ENCODE results near the gene ZNF219. TPM values are rescaled to one million over a fixed set of nuclear protein-coding genes. Genes with fewer than 3 reads are reported as not detected.

Gene ZNF219
- total and polyA plus RNA-seq, 10 of the 15 experiments (the other 5 are each of a cell fraction or from before 2014, with no cell fraction given), result 0.16 to 6.4 (median 1.9) TPM

DNA sequence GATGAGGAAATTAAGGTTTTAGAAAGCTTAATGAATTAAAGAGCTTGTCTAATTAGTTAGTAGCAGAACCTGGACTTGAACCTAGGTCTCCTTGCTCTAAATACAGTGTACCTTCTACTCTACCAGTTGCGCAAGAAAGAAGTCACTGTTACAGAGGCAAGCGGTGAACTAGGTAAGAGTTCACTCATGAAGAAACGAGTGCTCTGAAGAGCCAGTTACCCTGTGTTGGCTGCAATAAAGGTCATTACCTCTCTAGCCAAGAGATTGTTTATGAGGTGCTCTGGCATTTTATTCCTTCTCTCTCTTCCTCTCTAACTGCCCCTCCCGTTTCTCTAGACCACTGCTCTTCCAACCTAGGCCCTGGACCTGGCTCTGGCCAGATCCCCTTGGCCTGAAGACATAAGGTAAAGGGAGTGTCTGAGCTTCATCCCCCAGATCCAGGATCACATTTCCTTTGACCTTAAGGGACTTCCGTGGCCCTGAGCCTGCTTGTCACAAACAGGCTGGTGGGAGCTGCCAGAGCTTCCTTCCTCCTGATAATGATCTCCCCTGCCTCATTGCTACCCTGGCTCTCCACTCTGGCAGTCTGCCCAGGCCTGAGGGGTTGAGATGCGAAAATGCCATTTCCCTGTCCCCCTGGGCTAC, 54.4 kb downstream of the ZNF219 start:
- Histone ChIP-seq H3K79me2 (ENCODE audit: control insufficient read depth, insufficient read depth, low read length) (no peaks in the 10 kb centered on the region), H3K4me3 (no peak overlapping the region), H3K27ac (ENCODE audit: control insufficient read depth, insufficient read depth) (no peak overlapping the region), H3K4me1 (ENCODE audit: control insufficient read depth, insufficient read depth, low read length) (no peaks in the 10 kb centered on the region), H3K9ac (ENCODE audit: control insufficient read depth, insufficient read depth, low read length) (no peak overlapping the region), H3K27me3 (replicated peaks in 1 of 2; ENCODE audit: control insufficient read depth in 2 of 2, insufficient read depth in 2 of 2, low read length in 1 of 2) (peaks cover 0 to 11% of the 10 kb centered on the region in 2 experiments; a peak in 2 of 4 replicates), H3K36me3 (ENCODE audit: control insufficient read depth in 2 of 2, insufficient read depth in 2 of 2, low read length in 1 of 2) (no peaks in the 10 kb centered on the region), H4K20me1 (ENCODE audit: control insufficient read depth, insufficient read depth) (no peaks in the 10 kb centered on the region; the same call in 1 of the 2 replicates), H3K9me3 (replicated peaks; ENCODE audit: control insufficient read depth, insufficient read depth, low read length) (no peaks in the 10 kb centered on the region), H3K4me2 (ENCODE audit: control insufficient read depth, insufficient read depth) (no peak overlapping the region), H2AFZ (ENCODE audit: control insufficient read depth, low read depth, low read length) (no peak overlapping the region)
- 32% methylated on average over 6 of the region's 6 CpGs for WGBS (ENCODE audit: insufficient coverage, insufficient replicate concordance, low lambda C conversion rate, missing lambda C conversion rate)
- ATAC-seq (no peak), DNase-seq (ENCODE audit: low read depth, low spot score) (no peak), FAIRE-seq (no peak)
- RAD21 ChIA-PET (ENCODE audit: unreplicated experiment), result no interaction called here
- no peak for TF ChIP-seq CHD2 (IDR thresholded peaks at IDR 0.05; ENCODE audit: borderline replicate concordance, low read depth, low read length)
- TF ChIP-seq SREBF1 (IDR thresholded peaks at IDR 0.05; ENCODE audit: low read length), result no peak
- TF ChIP-seq ZNF384 (IDR thresholded peaks at IDR 0.05; ENCODE audit: borderline replicate concordance, low read depth, low read length), result no peak
- TF ChIP-seq MEF2A (IDR thresholded peaks at IDR 0.05; ENCODE audit: insufficient read depth, low read depth, low read length), result no peak
- TF ChIP-seq SPI1 (IDR thresholded peaks at IDR 0.05; ENCODE audit: borderline replicate concordance, insufficient read depth, low read depth, low read length), result no peak
- no peak for TF ChIP-seq ZNF217 (IDR thresholded peaks at IDR 0.05)
- TF ChIP-seq, protein P1, sequence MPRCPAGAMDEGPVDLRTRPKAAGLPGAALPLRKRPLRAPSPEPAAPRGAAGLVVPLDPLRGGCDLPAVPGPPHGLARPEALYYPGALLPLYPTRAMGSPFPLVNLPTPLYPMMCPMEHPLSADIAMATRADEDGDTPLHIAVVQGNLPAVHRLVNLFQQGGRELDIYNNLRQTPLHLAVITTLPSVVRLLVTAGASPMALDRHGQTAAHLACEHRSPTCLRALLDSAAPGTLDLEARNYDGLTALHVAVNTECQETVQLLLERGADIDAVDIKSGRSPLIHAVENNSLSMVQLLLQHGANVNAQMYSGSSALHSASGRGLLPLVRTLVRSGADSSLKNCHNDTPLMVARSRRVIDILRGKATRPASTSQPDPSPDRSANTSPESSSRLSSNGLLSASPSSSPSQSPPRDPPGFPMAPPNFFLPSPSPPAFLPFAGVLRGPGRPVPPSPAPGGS (IDR thresholded peaks at IDR 0.05; ENCODE audit: borderline replicate concordance, insufficient read depth, low read depth, low read length, poor library complexity, severe bottlenecking), result no peak
- no peak for TF ChIP-seq YY1 (IDR thresholded peaks at IDR 0.05; ENCODE audit: low read depth, low read length)
- TF ChIP-seq, protein P2, sequence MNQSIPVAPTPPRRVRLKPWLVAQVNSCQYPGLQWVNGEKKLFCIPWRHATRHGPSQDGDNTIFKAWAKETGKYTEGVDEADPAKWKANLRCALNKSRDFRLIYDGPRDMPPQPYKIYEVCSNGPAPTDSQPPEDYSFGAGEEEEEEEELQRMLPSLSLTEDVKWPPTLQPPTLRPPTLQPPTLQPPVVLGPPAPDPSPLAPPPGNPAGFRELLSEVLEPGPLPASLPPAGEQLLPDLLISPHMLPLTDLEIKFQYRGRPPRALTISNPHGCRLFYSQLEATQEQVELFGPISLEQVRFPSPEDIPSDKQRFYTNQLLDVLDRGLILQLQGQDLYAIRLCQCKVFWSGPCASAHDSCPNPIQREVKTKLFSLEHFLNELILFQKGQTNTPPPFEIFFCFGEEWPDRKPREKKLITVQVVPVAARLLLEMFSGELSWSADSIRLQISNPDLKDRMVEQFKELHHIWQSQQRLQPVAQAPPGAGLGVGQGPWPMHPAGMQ (IDR thresholded peaks at IDR 0.05; ENCODE audit: borderline replicate concordance), result no peak
- TF ChIP-seq, protein P3, sequence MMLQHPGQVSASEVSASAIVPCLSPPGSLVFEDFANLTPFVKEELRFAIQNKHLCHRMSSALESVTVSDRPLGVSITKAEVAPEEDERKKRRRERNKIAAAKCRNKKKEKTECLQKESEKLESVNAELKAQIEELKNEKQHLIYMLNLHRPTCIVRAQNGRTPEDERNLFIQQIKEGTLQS (IDR thresholded peaks at IDR 0.05; ENCODE audit: borderline replicate concordance, extremely low read depth, low read depth, low read length), result no peak
- TF ChIP-seq BCL11A (IDR thresholded peaks at IDR 0.05; ENCODE audit: low read depth, low read length), result no peak
- TF ChIP-seq BHLHE40 (IDR thresholded peaks at IDR 0.05; ENCODE audit: borderline replicate concordance in 1 of 2, low read depth in 2 of 2, low read length in 1 of 2), result no peak
- TF ChIP-seq EGR1 (IDR thresholded peaks at IDR 0.05; ENCODE audit: borderline replicate concordance in 1 of 2, low read depth in 2 of 2, low read length in 2 of 2), result no peak
- no peak for TF ChIP-seq POLR2AphosphoS2 (IDR thresholded peaks at IDR 0.05; ENCODE audit: low read depth, low read length)
- no peak for TF ChIP-seq RB1 (IDR thresholded peaks at IDR 0.05; ENCODE audit: borderline replicate concordance)
- TF ChIP-seq POU2F2 (IDR thresholded peaks at IDR 0.05; ENCODE audit: borderline replicate concordance, low read depth, low read length), result no peak
- TF ChIP-seq, protein P4, sequence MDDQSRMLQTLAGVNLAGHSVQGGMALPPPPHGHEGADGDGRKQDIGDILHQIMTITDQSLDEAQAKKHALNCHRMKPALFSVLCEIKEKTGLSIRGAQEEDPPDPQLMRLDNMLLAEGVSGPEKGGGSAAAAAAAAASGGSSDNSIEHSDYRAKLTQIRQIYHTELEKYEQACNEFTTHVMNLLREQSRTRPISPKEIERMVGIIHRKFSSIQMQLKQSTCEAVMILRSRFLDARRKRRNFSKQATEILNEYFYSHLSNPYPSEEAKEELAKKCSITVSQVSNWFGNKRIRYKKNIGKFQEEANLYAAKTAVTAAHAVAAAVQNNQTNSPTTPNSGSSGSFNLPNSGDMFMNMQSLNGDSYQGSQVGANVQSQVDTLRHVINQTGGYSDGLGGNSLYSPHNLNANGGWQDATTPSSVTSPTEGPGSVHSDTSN (IDR thresholded peaks at IDR 0.05; ENCODE audit: insufficient replicate concordance, low read depth, low read length), result no peak
- TF ChIP-seq SMAD5 (IDR thresholded peaks at IDR 0.05; ENCODE audit: low read depth), result no peak
- intact Hi-C loops (cut with micrococcal nuclease; ENCODE audit: unreplicated experiment) (no loop called here), in situ Hi-C loops (cut with MboI) (no loop called here)
- POLR2A ChIA-PET, result no interaction called here
- CTCF ChIA-PET, result interaction anchor here (0.7 to 2.3 kb wide), 2 partner anchors 29 to 286 kb away, joined by 3 to 11 read pairs; no protein-coding TSS in a partner anchor
- SMC1A ChIA-PET (ENCODE audit: uncharacterized antibody, unreplicated experiment), result interaction anchor here (2.1 kb wide), 1 partner anchor 30 kb away, joined by 7 read pairs; no protein-coding TSS in a partner anchor
- no TSS peak for BruUV-seq (replicated peaks)
